Measurements from ENCODE around the gene DPYSL4.
"Not testable (repeated sequence)": the region's sequence is repeated elsewhere in the genome, so short reads cannot be mapped to it uniquely, and the experiment has no call there.

DPYSL4 gene

DNA sequence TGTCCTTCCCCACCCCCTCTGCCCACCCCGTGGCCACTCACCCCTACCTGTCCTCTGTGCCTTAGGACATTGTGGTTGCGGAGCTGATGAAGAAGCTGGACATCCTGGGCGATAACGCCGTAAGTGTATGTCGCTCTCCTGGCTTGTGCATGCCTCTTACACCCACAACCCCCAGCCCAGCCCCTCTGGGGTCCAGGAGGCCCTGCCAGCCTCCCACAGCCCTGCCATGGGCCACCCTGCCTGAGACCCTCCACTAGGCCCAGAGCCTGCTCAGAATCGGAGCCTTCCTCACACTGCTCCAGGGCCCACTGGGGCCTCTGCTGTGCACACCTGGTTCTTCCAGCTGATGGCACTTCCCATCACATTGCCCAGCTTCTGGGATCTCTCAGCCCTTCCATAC lies 36.8 kb upstream of the DPYSL4 start:
- no peak for DNase-seq (ENCODE audit: low read depth, low spot score)

- DNase-seq (ENCODE audit: low read depth, low spot score): no peak
These were observed 36.0 kb upstream of the DPYSL4 start for GRCh38 chr10:132150777-132151176.

DNA sequence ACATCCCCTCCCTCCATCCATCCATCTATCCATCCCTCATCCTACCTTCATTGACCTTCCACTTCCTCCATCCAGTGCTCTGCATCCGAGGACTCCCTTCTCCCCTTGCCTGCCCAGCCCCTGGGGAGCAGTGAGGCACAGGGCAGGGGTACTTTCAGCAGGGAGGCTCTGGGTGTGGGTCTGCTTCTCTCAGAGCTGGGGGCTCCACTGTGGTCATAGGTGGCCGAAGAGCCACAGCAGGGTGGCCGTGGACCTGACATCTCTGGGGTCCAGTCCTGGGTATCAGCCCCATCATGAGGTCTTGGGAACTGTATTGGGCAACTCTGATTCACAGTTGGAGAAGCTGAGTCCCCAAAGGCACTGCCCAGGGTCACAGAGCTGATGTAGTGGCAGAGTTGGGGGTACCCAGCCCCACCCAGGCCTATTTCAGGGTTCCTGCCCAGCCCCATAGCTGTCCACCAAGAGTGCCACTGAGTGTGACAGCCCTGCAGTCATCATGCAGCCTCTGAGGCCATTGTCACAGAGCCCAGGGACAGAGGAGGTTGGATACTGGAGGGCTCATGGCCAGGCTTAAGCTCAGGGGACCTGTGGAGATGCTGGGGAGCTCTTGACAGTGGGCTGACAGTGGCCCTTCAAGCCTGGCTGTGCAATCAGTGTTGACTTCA lies 35.3 kb upstream of the DPYSL4 start:
- DNase-seq (ENCODE audit: low read depth, low spot score): no peak

DNA sequence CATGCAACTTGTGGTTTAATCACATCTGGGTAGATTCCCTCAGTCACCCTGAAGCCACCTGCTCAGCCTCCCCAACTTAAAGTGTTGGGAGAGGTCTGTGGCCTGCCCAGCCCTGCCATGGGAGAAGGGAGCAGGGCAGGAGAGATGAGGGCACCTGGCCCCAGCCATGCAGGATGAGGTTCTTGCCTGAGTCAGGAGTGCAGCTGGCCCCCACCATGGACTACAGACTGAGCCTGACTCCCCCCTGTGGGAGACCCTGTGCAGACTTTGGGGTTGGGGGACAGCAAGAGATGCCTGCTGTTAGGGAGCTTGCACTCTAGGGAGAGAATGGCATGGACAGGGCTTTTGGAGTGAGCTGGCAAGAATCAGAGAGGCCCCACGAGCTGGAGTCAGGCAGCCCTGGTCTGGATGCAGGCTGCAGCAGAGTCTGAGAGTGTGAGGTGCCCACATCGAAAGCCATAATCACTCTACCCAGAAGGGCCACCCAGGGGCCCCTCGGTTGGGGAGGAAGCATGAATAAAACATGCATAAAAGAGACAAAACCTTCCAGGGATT lies 34.7 kb upstream of the DPYSL4 start:
- DNase-seq (ENCODE audit: low read depth, low spot score): no peak

- no peak for DNase-seq (ENCODE audit: low read depth, low spot score)
These were observed 33.7 kb upstream of the DPYSL4 start for GRCh38 chr10:132152896-132153580.

GRCh38 chr10:132153616-132154217 lies 33.0 kb upstream of the DPYSL4 start:
- DNase-seq (ENCODE audit: low read depth, low spot score): no peak

- no peak for DNase-seq (ENCODE audit: low read depth, low spot score)
These were observed 32.3 kb upstream of the DPYSL4 start for GRCh38 chr10:132154440-132154839.

DNA sequence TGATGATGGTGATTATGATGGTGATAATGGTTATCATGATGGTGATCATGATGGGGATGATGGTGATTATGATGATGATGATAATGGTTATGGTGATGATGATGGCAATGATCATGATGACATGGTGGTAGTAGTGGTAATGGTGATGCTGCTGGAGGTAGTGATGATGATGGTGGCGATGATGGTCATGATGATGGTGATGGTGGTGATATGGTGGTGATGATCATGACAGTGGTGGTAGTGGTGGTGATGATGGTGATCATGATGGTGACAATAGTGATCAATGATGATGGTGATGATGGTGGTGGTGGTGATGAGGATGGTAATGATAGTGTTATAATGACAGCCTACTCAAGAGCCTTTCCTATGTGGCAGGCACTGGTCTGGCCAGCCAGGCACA lies 31.8 kb upstream of the DPYSL4 start:
- no peak for DNase-seq (ENCODE audit: low read depth, low spot score)

DNA sequence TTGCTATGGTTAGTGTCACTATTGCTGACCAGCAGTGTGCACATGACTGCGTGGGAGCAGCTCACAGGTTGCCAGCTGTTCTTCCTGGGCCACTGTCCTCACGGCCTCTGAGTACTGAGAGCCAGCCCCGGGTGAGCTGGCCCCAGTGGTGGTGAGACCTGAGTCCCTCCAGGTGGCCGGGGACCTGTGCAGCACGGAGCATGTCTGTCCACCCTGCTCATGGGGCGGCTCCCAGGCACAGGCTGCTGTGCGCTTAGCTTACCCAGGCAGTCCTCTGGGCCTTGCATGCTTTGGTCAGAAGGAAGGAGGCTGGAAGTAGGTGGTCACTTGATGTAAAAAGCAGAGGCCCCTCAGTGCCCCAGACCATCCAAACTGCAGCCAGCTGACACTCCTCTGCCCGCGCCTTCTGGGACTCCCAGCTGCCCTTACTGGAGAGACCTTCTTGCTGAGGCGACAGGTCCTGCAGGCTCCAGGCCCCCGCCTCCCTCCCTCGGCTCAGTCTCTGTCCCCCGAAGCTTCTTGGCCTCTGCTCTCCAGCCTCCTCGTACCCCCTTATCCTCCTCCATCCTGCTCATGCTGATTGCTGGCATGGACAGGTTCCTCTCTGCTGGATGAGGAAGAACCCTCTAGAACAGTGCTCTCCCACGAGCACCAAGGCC lies 30.9 kb upstream of the DPYSL4 start:
- DNase-seq (ENCODE audit: low read depth, low spot score): no peak

GRCh38 chr10:132156382-132156781 lies 30.4 kb upstream of the DPYSL4 start:
- DNase-seq (ENCODE audit: low read depth, low spot score): no peak

DNA sequence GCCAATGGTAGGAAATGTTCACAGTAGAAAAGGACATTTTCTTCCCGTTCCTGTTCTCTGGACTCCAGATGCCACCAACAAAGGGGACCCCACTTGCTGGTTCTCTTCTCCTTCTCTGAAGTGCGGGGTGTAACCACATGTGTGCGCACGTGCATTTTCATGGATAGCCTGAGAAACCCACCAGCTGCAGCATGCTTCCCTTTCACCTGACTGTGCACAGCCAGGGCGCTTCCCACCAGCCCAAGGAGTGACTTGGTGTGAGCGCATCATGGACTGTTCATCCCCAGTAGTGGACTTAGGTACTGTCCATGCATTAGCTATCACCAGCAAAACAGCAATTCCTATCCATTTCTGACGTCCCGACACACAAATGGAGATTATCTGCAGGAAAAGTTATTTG lies 29.6 kb upstream of the DPYSL4 start:
- DNase-seq (ENCODE audit: low read depth, low spot score): no peak

DNA sequence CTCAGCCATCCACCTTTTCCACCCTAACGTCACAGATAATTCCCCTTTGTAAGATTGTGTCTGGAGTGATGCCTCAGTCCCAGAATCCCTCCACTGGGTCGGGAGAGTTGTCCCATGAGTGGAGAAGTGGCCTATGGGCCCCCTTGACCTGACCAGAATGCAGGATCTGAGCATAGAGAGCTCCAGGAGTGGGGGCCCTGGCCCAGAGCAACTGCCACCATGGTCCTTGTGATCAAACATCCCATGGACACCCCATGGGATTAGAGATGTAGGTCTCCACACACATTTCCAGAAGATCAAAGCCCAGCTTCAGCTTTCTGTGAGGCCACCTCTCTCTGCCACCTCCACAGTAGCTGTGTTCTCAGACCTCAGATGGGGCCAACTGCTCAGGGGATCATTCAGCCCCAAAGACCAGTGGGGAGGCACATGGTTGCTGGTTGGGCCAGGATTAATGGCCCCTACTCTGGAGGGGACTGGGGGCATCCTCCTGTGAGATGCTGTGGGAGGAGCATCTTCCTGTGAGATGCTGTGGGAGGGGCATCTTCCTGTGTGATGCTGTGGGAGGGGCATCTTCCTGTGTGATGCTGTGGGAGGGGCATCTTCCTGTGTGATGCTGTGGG lies 28.5 kb upstream of the DPYSL4 start:
- DNase-seq (ENCODE audit: low read depth, low spot score): no peak

DNA sequence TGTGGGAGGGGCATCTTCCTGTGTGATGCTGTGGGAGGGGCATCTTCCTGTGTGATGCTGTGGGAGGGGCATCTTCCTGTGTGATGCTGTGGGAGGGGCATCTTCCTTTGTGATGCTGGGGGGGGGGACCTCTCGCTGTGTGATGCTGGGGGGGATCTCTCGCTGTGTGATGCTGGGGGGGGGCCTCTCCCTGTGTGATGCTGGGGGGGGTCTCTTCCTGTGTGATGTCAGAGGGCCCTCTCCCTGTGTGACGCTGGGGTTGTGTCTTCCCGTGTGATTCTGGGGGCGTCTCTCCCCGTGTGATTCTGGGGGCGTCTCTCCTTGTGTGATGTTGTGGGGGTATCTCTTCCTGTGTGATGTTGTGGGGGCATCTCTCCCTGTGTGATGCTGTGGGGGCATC lies 27.9 kb upstream of the DPYSL4 start:
- DNase-seq (ENCODE audit: low read depth, low spot score): no peak

DNA sequence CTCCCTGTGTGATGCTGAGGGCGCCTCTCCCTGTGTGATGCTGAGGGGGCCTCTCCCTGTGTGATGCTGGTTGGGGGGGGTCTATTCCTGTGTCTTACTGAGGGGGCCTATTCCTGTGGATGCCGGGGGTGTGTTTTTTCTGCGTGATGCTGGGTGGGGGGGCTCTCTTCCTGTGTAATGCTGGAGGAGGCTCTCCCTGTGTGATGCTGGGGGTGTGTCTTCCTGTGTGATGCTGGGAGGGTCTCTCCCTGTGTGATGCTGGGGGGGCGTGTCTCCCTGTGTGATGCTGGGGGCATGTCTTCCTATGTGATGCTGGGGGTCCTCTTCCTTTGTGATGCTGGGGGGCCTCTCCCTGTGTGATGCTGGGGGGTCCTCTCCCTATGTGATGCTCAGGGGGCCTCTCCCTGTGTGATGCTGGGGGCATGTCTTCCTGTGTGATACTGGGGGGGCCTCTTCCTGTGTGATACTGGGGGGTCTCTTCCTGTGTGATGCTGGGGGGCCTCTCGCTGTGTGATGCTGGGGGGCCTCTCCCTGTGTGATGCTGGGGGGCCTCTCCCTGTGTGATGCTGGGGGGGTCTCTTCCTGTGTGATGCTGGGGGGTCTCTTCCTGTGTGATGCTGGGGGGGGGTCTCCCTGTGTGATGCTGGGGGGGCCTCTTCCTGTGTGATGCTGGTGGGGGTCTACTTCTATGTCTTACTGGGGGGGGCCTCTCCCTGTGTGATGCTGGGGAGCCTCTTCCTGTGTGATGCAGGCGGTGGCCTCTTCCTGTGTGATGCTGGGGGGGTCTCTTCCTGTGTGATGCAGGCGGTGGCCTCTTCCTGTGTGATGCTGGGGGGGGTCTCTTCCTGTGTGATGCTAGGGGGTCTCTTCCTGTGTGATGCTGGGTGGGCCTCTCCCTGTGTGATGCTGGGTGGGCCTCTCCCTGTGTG lies 27.2 kb upstream of the DPYSL4 start:
- DNase-seq (ENCODE audit: low read depth, low spot score): not testable (repeated sequence)

GRCh38 chr10:132160231-132160630 lies 26.5 kb upstream of the DPYSL4 start:
- not testable (repeated sequence) for DNase-seq (ENCODE audit: low read depth, low spot score)

GRCh38 chr10:132160834-132161622 lies 25.7 kb upstream of the DPYSL4 start:
- DNase-seq (ENCODE audit: low read depth, low spot score): not testable (repeated sequence)

GRCh38 chr10:132162021-132162531 lies 24.7 kb upstream of the DPYSL4 start:
- no peak for DNase-seq (ENCODE audit: low read depth, low spot score)

- DNase-seq (ENCODE audit: low read depth, low spot score): no peak
These were observed 24.0 kb upstream of the DPYSL4 start for GRCh38 chr10:132162590-132163277.

DNA sequence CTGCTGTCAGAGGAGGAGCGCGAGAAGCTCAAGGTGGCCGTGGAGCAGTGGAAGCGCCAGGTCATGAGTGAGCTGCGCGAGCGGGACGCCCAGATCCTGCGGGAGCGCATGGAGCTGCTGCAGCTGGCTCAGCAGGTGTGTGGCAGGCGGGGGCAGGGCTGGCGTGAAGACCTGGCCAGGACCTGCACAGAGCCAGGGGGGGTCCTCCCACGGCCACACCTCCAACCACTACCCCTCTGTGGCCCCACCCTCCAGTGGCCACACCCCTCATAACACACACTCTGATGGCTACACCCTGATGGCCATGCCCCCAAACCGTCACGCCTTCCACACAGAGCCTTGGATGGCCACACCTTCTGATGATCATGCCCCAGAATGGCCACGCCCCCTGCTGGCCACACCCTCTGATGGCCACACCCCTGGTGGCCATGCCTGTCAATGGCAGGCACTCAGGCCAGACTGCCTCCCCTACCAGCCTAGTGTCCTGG lies 23.4 kb upstream of the DPYSL4 start:
- DNase-seq (ENCODE audit: low read depth, low spot score): peak; percentile 93

Data from ELF-1 (cell line).